ENCODE results near the gene DNAJB14. TPM values are rescaled to one million over a fixed set of nuclear protein-coding genes. Genes with fewer than 3 reads are reported as not detected.

The DNAJB14 gene
- 34.2 and 37.0 TPM in 2 replicates for total RNA-seq
- long read RNA-seq, full-length matches to known transcripts, result 74 of 87 reads
- long read RNA-seq, partial matches to known transcripts, result 6 of 87 reads
- long read RNA-seq, other reads (novel, unspliced or antisense), result 7 of 87 reads

GRCh38 chr4:99946356-99947189 lies at the start of gene DNAJB14:
DNAJB14 (minus strand) TSS chr4:99946618; CDS start chr4:99946571, 47 bp downstream.
- Mint-ChIP-seq H3K9me3 (no peaks in the 10 kb centered on the region), H3K36me3 (ENCODE audit: low read depth) (peaks cover 24% of the 10 kb centered on the region), H3K4me3 (peak within 1 kb of the TSS; percentile 99), H3K4me1 (peaks cover 47% of the 10 kb centered on the region), H3K27ac (ENCODE audit: unreplicated experiment) (peak within 1 kb of the TSS; percentile 98), H3K27me3 (ENCODE audit: low read depth) (peaks cover 6% of the 10 kb centered on the region)
- DNase-seq (ENCODE audit: low read depth, low spot score), result peak; percentile 59
- no peak for TF ChIP-seq CTCF (conservative IDR thresholded peaks at IDR 0.05)

GRCh38 chr4:99991741-99992140 lies 45.3 kb upstream of the DNAJB14 start:
- DNase-seq (ENCODE audit: low read depth, low spot score), result no peak
- TF ChIP-seq CTCF (conservative IDR thresholded peaks at IDR 0.05), result no peak
- Mint-ChIP-seq H3K4me1 (peaks cover 10% of the 10 kb centered on the region), H3K27ac (ENCODE audit: unreplicated experiment) (no peak overlapping the region), H3K4me3 (no peak overlapping the region), H3K9me3 (no peaks in the 10 kb centered on the region), H3K27me3 (ENCODE audit: low read depth) (no peaks in the 10 kb centered on the region), H3K36me3 (ENCODE audit: low read depth) (no peaks in the 10 kb centered on the region)

- TF ChIP-seq CTCF (conservative IDR thresholded peaks at IDR 0.05), result no peak
- H3K4me1 Mint-ChIP-seq, result peaks cover 10% of the 10 kb centered on the region
- H3K27me3 Mint-ChIP-seq (ENCODE audit: low read depth), result no peaks in the 10 kb centered on the region
Measured at GRCh38 chr4:99987681-99988080, 41.3 kb upstream of the DNAJB14 start.

GRCh38 chr4:99986792-99987191 lies 40.4 kb upstream of the DNAJB14 start:
- Mint-ChIP-seq H3K9me3 (no peaks in the 10 kb centered on the region), H3K4me1 (peaks cover 7% of the 10 kb centered on the region), H3K4me3 (no peak overlapping the region), H3K27ac (ENCODE audit: unreplicated experiment) (no peak overlapping the region), H3K27me3 (ENCODE audit: low read depth) (no peaks in the 10 kb centered on the region), H3K36me3 (ENCODE audit: low read depth) (no peaks in the 10 kb centered on the region)
- DNase-seq (ENCODE audit: low read depth, low spot score), result no peak
- TF ChIP-seq CTCF (conservative IDR thresholded peaks at IDR 0.05), result no peak

More at GRCh38 chr4:99987681-99988080, 41.3 kb upstream of the DNAJB14 start:
- H3K36me3 Mint-ChIP-seq (ENCODE audit: low read depth), result no peaks in the 10 kb centered on the region
- no peak for DNase-seq (ENCODE audit: low read depth, low spot score)
- H3K27ac Mint-ChIP-seq (ENCODE audit: unreplicated experiment), result no peak overlapping the region
- H3K9me3 Mint-ChIP-seq, result no peaks in the 10 kb centered on the region
- H3K4me3 Mint-ChIP-seq, result no peak overlapping the region

GRCh38 chr4:99983289-99983943 lies 37.0 kb upstream of the DNAJB14 start:
- H3K27me3 Mint-ChIP-seq (ENCODE audit: low read depth), result no peaks in the 10 kb centered on the region
- no peaks in the 10 kb centered on the region for H3K9me3 Mint-ChIP-seq
- H3K36me3 Mint-ChIP-seq (ENCODE audit: low read depth), result no peaks in the 10 kb centered on the region
- DNase-seq (ENCODE audit: low read depth, low spot score), result no peak
- H3K27ac Mint-ChIP-seq (ENCODE audit: unreplicated experiment), result no peak overlapping the region
- no peak for TF ChIP-seq CTCF (conservative IDR thresholded peaks at IDR 0.05)
- H3K4me3 Mint-ChIP-seq, result no peak overlapping the region
- peaks cover 6% of the 10 kb centered on the region for H3K4me1 Mint-ChIP-seq
